Astrocyte of the hippocampus (primary cell): ENCODE data around the gene GALNT14.

Experiments
- DNase-seq: peaks from one replicate; pipeline ENCODE4 v3.0.0; 2011; ENCODE audit warnings: low read depth, low spot score

GALNT14 gene

GRCh38 chr2:31136000-31136399, 2.2 kb downstream of the GALNT14 start:
- DNase-seq = no peak

GRCh38 chr2:31134480-31134879, 3.8 kb downstream of the GALNT14 start:
- DNase-seq = no peak

GRCh38 chr2:31132786-31133185, 5.5 kb downstream of the GALNT14 start:
- no peak for DNase-seq

GRCh38 chr2:31131871-31132270, 6.4 kb downstream of the GALNT14 start:
- DNase-seq = no peak

- no peak for DNase-seq
Measured at GRCh38 chr2:31129375-31130171, 8.7 kb downstream of the GALNT14 start.

GRCh38 chr2:31127931-31128330, 10.3 kb downstream of the GALNT14 start:
- DNase-seq = no peak

GRCh38 chr2:31125918-31126695, 12.1 kb downstream of the GALNT14 start:
- peak; percentile 45 for DNase-seq

- DNase-seq = no peak
Measured at GRCh38 chr2:31124904-31125303, 13.3 kb downstream of the GALNT14 start.

GRCh38 chr2:31122133-31122532, 16.1 kb downstream of the GALNT14 start:
- no peak for DNase-seq

GRCh38 chr2:31113765-31114164, 24.5 kb downstream of the GALNT14 start:
- no peak for DNase-seq

GRCh38 chr2:31112544-31112943, 25.7 kb downstream of the GALNT14 start:
- DNase-seq = no peak

GRCh38 chr2:31110998-31111397, 27.2 kb downstream of the GALNT14 start:
- DNase-seq = no peak

GRCh38 chr2:31110431-31110830, 27.8 kb downstream of the GALNT14 start:
- DNase-seq = no peak

GRCh38 chr2:31109633-31110192, 28.5 kb downstream of the GALNT14 start:
- DNase-seq = no peak

- no peak for DNase-seq
Measured at GRCh38 chr2:31108561-31109286, 29.5 kb downstream of the GALNT14 start.

GRCh38 chr2:31107591-31108300, 30.5 kb downstream of the GALNT14 start:
- DNase-seq = peak; percentile 42

GRCh38 chr2:31101701-31102100, 36.5 kb downstream of the GALNT14 start:
- no peak for DNase-seq

GRCh38 chr2:31097962-31098613, 40.2 kb downstream of the GALNT14 start:
- no peak for DNase-seq

- no peak for DNase-seq
Measured at GRCh38 chr2:31090188-31090587, 48.1 kb downstream of the GALNT14 start.

- no peak for DNase-seq
Measured at GRCh38 chr2:31089645-31090044, 48.6 kb downstream of the GALNT14 start.
